Measurements from ENCODE around the gene GNG12. TPM values are rescaled to one million over a fixed set of nuclear protein-coding genes. Genes with fewer than 3 reads are reported as not detected.

Gene GNG12
- total RNA-seq, 2 experiments from 2014 or later = not detected

DNA sequence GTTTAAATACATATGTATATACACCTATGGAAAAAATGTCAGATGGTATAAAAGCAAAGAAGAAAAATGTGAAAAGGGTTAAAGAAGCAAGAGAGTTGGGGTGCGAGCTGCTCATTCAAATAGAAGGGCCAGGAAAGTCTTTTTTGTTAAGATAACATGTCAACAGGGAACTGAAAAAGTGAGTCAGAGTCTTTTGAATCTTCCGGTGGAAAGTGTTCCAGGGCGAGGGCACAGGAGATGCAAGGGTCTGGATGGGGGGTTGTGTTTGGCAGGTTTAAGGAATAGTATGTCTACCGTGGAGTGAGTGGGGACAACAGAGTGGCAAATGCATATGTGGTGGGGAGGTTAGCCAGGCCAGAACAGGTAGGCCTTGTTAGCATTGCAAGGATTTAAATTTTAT lies 22.2 kb upstream of the GNG12 start:
- intact Hi-C loops (cut with DNase I, micrococcal nuclease) = no loop called here
- no peak for DNase-seq
- TF ChIP-seq, protein P1, sequence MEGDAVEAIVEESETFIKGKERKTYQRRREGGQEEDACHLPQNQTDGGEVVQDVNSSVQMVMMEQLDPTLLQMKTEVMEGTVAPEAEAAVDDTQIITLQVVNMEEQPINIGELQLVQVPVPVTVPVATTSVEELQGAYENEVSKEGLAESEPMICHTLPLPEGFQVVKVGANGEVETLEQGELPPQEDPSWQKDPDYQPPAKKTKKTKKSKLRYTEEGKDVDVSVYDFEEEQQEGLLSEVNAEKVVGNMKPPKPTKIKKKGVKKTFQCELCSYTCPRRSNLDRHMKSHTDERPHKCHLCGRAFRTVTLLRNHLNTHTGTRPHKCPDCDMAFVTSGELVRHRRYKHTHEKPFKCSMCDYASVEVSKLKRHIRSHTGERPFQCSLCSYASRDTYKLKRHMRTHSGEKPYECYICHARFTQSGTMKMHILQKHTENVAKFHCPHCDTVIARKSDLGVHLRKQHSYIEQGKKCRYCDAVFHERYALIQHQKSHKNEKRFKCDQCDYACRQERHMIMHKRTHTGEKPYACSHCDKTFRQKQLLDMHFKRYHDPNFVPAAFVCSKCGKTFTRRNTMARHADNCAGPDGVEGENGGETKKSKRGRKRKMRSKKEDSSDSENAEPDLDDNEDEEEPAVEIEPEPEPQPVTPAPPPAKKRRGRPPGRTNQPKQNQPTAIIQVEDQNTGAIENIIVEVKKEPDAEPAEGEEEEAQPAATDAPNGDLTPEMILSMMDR (IDR thresholded peaks at IDR 0.05) = no peak
- H3K4me1 Mint-ChIP-seq (ENCODE audit: low read depth) = no peaks in the 10 kb centered on the region
- no peak overlapping the region for H3K4me3 ChIP-seq (ENCODE audit: low read length)
- no peaks in the 10 kb centered on the region for H3K9me3 ChIP-seq (ENCODE audit: control insufficient read depth in 1 of 2, insufficient read depth in 1 of 2, low read length in 2 of 2)
- H3K4me1 ChIP-seq (ENCODE audit: insufficient read depth, low read length) = no peaks in the 10 kb centered on the region
- H3K27ac Mint-ChIP-seq = no peak overlapping the region
- H3K9me3 Mint-ChIP-seq = no peaks in the 10 kb centered on the region
- no peak overlapping the region for H3K4me3 Mint-ChIP-seq
- H3K27me3 Mint-ChIP-seq = peaks cover 34% of the 10 kb centered on the region
- H3K27ac ChIP-seq (ENCODE audit: low read depth in 1 of 2, low read length in 2 of 2) = no peak overlapping the region
- ChIA-PET CTCF (no interaction called here), POLR2A (no interaction called here)
- H3K36me3 ChIP-seq (ENCODE audit: insufficient read depth, low read length) = no peaks in the 10 kb centered on the region
- no peaks in the 10 kb centered on the region for H3K36me3 Mint-ChIP-seq (ENCODE audit: low read depth)
- ATAC-seq (ENCODE audit: poor library complexity) = no peak
- H3K27me3 ChIP-seq (ENCODE audit: control insufficient read depth in 1 of 2, insufficient read depth in 2 of 2, low read length in 2 of 2) = peaks cover 5 to 17% of the 10 kb centered on the region in 2 experiments

DNA sequence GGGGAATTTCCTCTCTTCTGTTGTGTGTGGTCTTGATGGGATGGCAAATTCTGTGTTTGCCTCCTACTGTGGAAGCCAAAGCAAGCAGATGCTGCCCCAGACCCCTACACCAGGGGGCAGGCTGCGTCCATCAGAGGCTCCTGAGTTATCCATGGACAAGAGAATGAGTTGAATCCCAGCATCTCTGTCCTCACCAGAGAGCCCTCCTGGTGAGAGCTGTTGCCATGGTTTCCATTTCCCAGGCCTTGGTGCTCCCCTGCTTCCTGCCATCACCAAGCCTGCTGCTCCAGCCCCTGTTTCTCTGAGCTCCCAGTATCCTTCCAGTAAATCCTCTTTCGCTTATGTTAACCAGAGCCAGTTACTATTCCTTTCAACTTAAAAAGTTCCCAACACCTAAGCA lies 20.4 kb upstream of the GNG12 start:
- no peak overlapping the region for H3K4me3 ChIP-seq (ENCODE audit: low read length)
- ATAC-seq (ENCODE audit: poor library complexity) = no peak
- Mint-ChIP-seq H3K4me3 (no peak overlapping the region), H3K36me3 (ENCODE audit: low read depth) (no peaks in the 10 kb centered on the region), H3K9me3 (no peaks in the 10 kb centered on the region), H3K27ac (no peak overlapping the region), H3K27me3 (peaks cover 41% of the 10 kb centered on the region), H3K4me1 (ENCODE audit: low read depth) (no peaks in the 10 kb centered on the region)
- ChIA-PET CTCF (no interaction called here), POLR2A (no interaction called here)
- TF ChIP-seq, protein P1 (IDR thresholded peaks at IDR 0.05) = no peak
- no peak for DNase-seq
- H3K36me3 ChIP-seq (ENCODE audit: insufficient read depth, low read length) = no peaks in the 10 kb centered on the region
- no peaks in the 10 kb centered on the region for H3K9me3 ChIP-seq (ENCODE audit: control insufficient read depth in 1 of 2, insufficient read depth in 1 of 2, low read length in 2 of 2)
- intact Hi-C loops (cut with DNase I, micrococcal nuclease) = no loop called here
- no peak overlapping the region for H3K27ac ChIP-seq (ENCODE audit: low read depth in 1 of 2, low read length in 2 of 2)
- H3K27me3 ChIP-seq (ENCODE audit: control insufficient read depth in 1 of 2, insufficient read depth in 2 of 2, low read length in 2 of 2) = peaks cover 5 to 17% of the 10 kb centered on the region in 2 experiments
- no peaks in the 10 kb centered on the region for H3K4me1 ChIP-seq (ENCODE audit: insufficient read depth, low read length)

DNA sequence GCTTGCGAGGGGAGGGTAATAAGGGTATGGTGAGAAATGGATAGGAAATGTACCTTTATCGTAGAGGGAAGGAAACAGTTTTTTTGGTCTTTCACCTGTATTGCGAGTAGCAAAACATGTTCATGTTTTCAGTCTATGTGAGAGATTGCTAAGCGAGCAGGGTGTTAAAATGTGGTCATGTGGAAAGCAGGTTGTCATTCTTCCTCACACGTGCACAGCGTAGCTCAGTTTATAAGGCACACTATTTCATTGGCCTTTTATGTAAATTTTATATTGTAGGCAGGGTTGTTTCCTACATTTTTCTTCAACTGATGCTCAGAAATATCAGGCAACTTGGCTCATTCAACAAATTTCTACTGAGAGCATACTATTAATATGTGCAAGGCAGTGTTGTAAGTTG lies 18.5 kb upstream of the GNG12 start:
- H3K27ac ChIP-seq (ENCODE audit: low read depth in 1 of 2, low read length in 2 of 2) = no peak overlapping the region
- Mint-ChIP-seq H3K4me3 (no peak overlapping the region), H3K27ac (no peak overlapping the region), H3K4me1 (ENCODE audit: low read depth) (no peaks in the 10 kb centered on the region), H3K36me3 (ENCODE audit: low read depth) (no peaks in the 10 kb centered on the region), H3K9me3 (no peaks in the 10 kb centered on the region), H3K27me3 (peaks cover 48% of the 10 kb centered on the region)
- DNase-seq (no peak), ATAC-seq (ENCODE audit: poor library complexity) (no peak)
- H3K36me3 ChIP-seq (ENCODE audit: insufficient read depth, low read length) = no peaks in the 10 kb centered on the region
- peaks cover 6 to 7% of the 10 kb centered on the region in 2 experiments for H3K27me3 ChIP-seq (ENCODE audit: control insufficient read depth in 1 of 2, insufficient read depth in 2 of 2, low read length in 2 of 2)
- H3K9me3 ChIP-seq (ENCODE audit: control insufficient read depth in 1 of 2, insufficient read depth in 1 of 2, low read length in 2 of 2) = no peaks in the 10 kb centered on the region
- no peak overlapping the region for H3K4me3 ChIP-seq (ENCODE audit: low read length)
- H3K4me1 ChIP-seq (ENCODE audit: insufficient read depth, low read length) = no peaks in the 10 kb centered on the region
- CTCF ChIA-PET = no interaction called here
- TF ChIP-seq, protein P1 (IDR thresholded peaks at IDR 0.05) = no peak
- intact Hi-C loops (cut with DNase I, micrococcal nuclease) = no loop called here
- POLR2A ChIA-PET = no interaction called here

All from CD4-positive, alpha-beta T cell (primary cell).